Stimulated activated naive CD4-positive, alpha-beta T cell (primary cell): ENCODE measurements around the gene FRMPD1.

Experiments
- DNase-seq, 6 experiments: peaks; one replicate each; lab custom pipeline; 2025; lab: John Stamatoyannopoulos, UW

The FRMPD1 gene

DNA sequence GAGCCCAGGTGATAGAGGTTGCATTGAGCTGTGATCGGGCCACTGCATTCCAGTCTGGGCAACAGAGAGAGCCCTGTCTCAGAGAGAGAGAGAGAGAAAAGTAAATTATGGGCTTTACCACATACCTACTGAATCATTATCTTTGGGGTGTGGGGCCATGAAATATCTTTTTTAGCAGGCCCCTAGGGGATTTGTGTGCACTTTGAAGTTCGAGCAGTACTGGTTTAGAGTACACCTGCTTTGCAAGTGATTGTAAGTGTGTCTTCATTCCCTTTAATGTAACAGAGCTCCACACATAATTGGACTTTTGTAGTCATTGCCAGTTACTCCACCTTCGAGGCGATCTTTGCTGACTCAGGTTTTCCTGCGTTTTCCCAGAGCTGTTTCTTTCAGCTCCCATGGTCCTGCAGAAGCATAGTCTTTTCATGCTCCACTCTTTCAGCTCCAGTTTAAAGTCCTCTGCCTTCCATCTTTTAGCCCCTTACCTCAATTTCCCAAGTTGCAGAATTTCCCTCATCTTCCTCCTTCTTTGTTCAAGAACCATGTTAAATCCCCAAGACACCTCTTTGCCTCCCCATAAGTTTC, 24.0 kb upstream of the FRMPD1 start:
- DNase-seq, result no peak

DNA sequence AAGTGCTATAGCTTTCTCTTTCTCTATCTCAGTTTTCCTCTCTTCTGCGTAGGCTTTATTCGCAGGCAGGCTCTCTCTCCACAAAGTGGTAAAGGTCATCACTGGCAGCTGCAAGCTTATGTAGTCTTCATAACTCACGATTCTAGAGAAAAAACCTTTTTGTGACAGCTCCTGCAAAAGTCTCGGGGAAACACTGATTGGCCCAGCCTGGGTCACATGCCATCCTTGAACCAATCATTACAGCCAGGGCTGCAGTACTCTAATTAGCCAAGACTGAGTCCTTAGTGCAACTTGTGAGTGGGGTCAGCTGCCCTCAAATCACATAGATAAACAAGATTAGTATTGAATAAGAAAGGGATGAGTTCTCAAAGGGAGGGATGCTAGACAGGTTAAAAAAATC, 18.3 kb upstream of the FRMPD1 start:
- no peak for DNase-seq

DNA sequence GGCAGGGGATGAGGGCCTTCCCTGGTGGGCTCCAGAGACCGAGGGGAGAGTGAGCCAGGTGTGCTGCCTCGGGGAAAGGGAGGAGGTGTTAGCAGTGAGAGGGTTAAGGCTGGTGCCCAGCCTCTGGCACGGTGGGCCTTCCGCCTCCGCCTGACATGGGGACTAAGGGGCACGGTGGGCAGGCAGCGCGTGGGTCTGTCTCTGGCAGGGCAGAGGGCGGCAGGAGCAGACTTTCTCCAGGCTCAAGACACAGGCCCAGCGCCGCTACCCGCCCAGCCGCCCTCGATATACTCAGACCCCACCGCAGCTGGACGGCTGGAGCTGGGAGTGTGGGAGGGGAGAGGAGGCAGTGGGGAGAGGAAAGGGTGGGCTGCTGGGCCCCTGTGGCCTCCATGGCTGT, 14.9 kb upstream of the FRMPD1 start:
- no peak for DNase-seq

DNA sequence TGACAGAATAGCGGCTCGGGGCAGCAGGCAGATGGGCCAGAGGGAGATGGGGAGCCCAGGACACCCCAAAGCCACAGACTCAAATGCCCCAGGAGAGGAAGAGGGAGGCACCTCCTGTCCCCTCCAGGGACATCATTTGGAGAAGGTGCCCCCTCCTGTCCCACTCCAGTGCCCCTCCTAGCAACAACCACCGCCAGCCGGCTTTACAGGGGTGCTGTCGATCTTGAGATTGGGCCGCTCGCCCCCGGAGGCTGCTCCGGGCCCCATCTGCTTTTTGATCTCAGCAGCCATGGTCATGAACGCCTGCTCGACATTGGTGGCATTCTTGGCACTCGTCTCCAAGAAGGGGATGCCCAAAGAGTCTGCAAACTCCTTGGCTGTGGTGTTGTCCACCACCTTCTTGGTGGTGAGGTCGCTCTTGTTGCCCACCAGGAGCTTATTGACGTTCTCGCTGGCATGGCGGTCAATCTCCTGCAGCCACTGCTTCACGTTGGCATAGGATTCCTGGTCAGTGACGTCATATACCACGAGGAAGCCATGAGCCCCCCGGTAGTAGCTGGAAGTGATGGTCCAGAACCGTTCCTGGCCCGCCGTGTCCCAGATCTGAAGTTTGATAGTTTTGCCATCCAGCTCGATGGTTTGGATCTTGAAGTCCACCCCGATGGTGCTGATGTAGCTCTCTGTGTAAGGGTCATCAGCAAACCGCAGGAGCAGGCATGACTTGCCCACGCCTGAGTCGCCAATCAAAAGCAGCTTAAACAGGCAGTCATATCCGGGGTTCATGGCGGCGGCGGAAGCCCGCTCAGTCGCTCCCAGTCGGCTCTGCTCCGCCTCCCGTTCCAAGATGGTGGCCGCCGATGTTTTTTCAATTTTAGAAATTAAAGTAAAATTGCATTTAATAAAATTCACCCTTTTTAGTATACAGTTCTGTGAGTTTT, 14.0 kb upstream of the FRMPD1 start:
- DNase-seq, result no peak

DNA sequence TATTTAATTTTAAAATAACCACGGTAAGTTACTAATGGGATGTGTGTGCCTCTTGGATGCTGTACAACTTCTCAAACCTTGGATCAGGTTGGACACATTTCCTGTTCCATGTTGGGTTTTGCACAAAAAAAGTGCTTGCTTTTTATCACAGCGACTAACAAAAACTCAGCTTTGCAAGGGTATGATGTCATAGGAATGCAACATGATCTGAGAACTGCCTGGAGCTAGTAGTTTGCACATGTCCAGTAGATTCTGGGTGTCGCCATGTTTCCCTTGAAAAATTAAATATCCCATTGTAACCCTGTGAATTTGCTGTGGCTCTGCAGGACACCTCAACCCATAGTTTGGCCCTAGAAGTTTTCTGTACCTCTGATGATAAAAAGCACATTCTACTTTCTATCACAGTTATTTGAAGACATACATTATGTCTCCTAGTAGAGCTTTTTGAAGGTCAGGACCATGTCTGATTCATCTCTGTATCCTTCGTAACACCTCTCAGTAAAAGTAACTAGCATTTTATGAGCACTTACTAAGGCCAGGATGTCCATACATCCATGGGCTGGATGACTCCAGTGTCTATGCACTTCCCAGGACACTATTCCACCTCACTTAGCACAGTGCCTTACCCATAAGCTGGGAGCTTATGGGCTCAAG, 11.5 kb upstream of the FRMPD1 start:
- no peak for DNase-seq

DNA sequence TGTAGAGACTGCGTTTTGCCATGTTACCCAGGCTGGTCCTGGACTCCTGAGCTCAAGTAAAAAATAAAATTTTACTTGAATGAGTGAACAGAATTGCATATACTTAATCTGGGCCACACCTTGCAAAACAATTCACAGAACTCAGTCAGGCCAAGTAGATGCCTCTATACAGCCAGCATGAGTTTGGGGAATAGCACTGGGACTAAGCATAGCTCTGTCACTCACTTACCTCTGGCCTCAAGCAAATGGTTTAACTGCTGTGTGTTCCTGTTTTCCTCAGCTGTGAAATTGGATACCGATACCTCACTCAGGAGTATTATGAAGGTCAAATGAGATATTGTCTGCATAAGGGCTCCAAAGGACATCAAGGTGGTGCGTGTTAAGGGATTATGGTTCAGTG, 10.9 kb upstream of the FRMPD1 start:
- no peak for DNase-seq

DNA sequence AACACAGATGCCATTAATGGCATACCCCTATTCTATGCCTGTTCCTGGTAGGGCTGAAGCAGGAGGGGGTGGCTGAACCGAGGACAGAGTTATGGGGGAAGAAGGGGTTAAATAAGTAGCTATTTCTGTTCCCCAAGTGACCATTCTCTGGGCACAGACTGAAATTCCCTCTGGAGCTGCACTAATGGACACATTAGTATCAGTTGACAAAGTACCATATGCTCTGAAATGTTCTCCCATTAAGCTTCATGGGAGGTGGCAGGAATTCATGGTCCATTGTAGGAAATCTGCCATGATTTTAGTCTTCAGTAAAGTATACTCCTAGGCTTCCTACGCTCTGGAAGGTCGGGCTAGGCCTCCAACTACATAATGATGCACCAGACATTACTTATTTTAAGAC, 10.5 kb upstream of the FRMPD1 start:
- no peak for DNase-seq

DNA sequence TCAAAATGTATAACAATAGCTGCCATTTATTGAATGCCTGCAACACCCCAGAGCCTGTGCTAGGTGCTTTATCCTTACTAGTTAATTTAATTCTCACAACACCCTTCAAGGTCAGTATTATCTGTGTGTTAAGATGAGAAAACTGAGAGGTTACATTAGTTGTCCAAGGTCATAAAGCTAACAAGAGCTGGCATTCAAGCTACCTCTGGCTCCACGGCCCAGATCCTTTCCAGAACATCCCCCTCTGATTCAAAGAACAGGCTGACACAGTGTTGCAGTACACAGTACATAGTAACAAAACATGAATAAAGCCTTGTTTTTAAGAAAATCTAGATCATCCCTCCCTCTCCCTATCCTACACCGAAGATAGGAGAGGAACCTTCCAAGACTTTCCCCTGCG, 9.4 kb upstream of the FRMPD1 start:
- DNase-seq, result no peak

DNA sequence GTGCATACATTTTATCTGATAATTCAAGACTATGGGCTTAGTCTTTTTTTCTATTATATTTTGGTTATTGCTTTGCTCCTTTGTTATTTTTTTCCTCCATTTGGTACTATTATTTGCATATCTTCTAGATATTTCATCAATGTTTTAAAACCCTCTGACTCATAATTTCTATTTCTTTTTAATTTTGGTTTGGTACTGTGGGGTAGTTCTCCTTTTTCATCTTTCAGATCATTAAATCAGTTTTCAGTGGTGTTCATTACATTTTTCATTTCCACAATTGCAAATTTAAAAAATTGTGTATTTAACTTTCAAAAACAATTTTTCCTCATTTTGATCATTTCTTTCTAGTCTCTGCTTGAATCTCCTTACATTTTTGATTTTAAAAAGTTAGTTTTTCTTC, 7.5 kb upstream of the FRMPD1 start:
- no peak for DNase-seq

DNA sequence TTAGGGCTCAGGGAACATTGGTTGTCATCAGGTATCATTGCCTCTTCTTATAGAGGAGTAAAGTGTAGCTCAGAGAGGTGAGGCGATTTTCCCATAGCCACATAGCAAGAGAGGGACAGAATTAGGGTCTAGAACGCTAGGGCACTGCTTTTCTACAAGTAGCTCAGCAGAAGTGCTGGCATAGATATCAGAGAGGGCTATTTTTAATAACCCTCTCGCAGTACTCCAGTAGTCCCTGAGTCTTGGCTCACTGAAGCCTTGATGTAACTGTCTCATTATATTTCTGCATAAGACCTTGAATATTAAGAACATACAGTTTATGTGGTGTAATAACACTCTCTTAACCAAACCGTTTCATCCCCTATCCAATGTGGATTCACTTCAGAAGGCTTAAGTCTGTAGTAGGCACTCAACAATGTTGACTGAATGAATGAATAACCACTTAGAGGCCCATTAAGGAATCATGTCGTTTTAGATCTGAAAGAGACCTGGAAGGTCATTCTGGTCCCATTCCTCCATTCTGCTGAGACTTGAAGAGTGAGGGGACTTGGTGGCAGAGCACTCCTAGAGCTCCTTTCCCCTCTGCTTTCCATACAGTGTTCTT, 4.7 kb upstream of the FRMPD1 start:
- no peak for DNase-seq

DNA sequence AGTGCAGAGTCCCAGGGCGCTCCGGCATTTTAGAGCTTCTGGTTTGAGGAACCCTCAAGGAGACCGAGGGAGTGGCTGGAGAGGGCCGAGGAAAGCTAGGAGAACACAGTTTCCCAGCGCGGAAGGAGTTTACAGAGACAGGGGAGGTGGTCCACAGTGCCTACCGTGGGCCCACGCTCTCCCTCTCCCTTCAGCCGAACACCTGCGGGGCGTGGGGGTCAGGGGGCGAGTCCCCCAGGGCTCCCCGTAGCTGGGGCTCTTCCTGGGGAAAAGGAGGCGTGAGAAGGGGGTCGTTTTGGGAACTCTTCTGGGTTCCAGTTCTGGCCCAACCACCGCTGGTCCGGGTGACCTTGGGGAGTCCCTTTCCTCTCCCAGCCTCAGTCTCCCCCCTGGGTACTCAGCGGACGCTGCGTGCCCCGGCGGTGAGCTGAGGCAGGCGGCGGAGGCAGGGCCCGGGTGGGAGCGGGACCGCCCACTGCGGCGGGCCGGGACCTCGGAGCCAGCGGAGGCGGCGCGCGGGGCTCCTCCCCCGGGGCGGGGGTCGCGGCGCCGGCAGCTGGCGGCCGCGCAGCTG, 368 bp upstream of the FRMPD1 start:
- DNase-seq, result no peak

DNA sequence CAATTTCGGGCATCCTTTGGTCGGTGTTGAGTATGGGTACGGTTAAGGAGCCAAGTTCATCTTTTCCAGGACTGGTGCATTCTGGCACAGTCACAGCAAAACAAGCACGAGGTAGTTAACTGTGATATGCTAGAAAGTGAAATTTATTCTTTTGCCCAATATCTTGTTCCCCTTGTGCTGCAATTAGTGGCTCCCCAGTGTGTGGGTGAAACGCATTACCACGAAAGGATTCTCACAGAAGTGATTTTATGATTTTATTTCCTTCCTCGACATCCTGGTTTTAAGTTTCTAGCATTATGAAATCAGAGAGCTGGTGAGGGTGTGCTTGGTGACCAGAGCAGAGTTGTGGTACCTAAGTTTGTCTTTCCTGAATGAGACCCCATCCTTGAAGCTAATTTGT, 1.5 kb downstream of the FRMPD1 start:
- no peak for DNase-seq

DNA sequence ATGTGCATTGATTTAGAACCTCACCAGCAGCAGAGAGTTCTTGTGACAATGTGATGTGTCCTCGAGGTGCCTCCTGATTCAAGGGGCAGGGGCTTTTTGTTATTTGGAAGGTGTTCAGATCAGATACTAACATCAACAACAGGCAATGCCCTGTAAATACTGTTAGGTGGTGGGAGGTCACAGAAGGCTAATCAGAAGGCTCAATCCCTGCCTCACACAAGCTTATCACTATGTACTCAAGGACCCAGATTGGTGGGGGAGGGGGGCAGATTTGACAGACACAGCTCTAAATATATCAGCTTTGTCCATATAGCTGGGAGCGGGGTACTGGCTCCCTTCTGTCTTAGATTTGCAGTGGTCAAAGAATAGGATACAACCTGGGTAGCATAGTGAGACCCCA, 2.6 kb downstream of the FRMPD1 start:
- no peak for DNase-seq

DNA sequence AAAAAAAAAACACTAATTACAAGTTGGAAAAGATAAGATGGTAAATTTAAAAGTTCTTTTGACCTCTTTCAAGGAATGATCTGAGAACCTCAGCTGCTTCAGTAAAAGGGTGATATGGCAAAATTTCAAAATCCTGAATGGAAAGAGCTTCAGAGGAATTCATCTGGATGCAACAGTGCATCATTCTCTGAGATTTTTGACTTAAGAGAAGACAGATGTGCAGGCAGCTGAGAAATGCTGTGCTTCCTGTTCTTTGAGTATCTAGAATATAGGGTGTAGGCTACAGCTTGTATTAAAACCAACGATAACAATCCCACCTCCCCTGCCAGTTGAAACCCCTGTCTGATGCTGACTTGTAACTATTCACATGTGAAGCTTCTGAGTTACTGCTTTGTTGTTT, 6.2 kb downstream of the FRMPD1 start:
- no peak for DNase-seq

DNA sequence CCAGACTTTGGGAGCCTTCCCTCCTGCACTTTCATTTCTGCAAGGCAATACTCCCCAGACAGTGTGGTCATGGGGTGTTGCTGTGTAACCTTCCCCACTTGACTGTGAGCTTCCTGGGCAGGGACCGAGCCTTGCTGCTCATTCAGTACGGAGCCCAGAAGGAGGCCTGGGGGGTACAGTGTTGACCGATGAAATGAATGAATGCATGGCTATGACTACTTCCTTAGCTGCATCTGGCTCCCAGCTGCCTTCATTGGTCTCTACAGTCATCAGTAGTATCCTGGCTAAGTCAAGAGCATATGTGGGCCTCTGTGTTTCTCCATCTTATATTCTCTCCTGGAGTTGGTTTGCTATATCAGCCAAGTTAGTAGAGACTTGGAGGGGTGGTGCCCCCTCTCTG, 9.9 kb downstream of the FRMPD1 start:
- no peak for DNase-seq

DNA sequence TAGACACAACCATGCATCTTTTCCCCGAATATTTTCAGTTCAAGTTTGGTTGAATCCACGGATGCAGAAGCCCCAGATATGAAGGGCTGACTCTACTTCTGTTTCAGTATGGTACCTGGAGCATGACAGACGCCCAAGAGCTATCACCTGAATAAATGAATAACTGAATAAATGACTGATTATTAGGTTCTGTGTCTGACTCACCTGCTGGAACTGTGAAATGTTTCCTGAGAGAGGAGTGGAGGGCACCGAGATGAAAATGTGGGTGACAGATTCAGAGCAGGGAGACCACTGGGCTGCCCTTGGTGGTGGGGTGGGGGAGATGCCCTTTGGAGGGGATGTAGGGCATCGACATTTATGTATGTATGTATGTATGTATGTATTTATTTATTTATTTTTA, 13.2 kb downstream of the FRMPD1 start:
- DNase-seq, result no peak

DNA sequence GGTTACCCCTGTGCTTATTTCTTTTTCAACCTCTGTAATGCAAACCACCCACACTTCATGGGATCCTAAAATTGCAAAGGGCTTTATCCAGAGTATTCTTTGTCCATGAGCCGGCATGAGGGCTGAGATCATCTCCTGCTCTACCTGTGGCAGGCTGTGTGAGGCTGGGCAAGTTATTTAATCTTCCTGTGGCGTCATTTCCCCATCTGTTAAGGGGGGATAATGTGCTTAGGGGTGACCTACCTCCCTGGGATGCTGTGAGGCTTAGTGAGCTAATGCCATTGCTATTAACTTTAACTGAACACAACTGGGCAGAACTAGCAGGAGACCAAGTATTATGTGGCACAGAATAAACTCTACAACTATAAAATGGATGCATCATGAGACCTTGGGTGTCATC, 17.0 kb downstream of the FRMPD1 start:
- DNase-seq, result no peak

DNA sequence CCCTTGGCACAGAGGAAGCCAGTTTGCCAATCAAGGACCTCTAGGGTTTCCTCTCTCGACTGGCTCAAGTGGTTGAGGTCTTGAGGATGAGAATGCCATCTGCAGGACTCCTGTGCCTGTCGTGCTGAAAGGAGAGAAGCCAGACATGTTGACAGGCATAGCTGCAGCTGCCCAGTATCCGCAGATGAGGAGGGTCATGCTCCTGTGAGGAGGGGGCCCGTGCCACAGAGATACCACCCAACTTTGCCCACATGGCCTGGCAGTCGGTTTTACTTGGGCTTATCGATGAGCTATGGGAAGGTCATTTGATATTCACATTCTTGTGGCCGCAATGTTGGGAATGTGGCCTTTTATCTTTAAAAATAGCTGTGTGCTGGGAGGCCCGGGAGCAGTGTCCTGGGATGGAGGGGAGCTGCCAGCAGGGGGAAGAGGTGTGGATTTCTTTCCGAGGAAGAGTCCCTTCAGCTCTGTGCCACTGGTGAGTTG, 17.4 kb downstream of the FRMPD1 start:
- no peak for DNase-seq

DNA sequence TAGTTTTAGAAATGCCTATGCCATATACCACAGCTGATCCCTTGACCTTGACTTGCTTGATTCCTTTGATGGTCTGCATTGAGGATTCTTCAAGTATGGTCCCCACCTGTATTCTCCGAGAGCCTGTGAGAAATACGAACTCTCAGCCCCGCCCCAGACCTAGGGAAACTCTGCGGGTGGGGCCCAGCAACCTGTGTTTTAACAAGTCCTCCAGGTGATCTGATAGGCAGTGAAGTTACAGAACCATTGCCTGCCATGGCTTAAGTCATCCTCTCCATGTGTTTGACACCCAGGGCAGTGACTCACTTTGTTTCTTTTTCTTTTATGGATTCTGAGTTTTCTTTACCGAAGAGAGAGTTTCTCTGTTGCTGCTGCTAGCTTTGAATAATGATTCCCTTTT, 18.5 kb downstream of the FRMPD1 start:
- no peak for DNase-seq

DNA sequence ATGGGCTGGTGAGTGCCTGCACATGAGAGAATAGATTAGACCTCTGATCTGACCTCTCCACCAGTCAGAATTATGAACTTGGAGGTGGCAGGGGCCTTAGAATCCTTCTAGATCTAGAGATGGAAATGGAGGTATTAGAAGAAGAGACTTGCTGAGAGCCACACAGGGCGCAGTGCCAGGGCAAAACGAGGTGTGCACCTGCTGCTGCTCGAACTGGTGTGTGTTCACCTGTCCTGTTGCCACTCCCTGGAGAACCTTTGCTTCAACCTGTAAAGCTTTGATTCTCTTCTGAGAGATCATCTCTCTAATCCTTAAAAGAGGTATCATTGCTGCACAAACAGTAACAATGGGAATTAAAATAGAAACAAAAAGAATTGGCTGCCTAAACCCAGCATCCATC, 24.9 kb downstream of the FRMPD1 start:
- DNase-seq, result no peak

DNA sequence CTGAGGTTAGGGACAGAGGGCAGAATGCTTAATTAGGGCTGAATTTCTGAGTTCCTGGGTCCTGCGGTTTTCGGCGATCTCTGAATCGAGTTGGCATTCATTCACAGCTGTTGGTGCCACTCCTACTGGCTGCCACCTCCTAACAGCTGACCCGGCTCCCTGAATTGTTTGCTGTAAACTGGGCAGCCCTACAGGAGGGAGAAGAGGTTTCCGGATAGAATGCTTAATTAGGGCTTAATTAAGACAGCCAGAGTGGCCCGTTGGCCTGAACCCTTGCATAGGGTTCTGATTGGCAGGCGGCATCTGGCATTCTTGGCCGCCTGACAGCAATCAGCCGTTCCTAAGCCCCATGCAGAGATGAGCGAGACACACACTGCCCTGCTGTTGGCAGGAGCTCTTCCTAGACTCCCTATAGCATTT, 25.7 kb downstream of the FRMPD1 start:
- DNase-seq, result no peak

DNA sequence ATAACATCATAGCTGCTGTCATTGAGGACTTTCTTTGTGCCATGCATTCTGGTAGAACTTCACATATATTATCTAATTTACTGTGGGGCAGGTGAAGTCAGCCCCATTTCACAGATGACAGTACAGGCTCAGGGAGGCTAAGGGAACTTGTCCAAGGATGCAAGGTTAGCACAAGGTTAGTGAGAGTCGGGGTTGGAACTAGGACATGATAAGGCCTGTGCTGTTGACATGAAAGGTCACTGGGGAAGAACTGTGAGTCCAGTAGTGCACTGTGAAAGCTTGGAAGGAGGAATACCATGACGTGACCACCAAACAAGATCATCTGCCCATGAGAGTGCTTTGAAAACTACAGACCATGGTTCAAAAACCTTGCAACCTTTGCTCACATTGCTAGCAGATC, 26.7 kb downstream of the FRMPD1 start:
- DNase-seq, result no peak
